GM19035 (cell line): ENCODE measurements around the gene GADD45G.

ENCODE experiments used
- ATAC-seq: cut with Tn5 transposase; IDR thresholded peaks from one replicate; pipeline ENCODE4 v1.9.1; 2021; ENCODE audit not compliant: unreplicated experiment

The GADD45G gene

GRCh38 chr9:89592213-89592815 lies 12.5 kb upstream of the GADD45G start:
- ATAC-seq = no peak

- ATAC-seq = no peak
These were observed 11.7 kb upstream of the GADD45G start for GRCh38 chr9:89592963-89593726.

GRCh38 chr9:89593727-89594427 lies 10.9 kb upstream of the GADD45G start:
- no peak for ATAC-seq

GRCh38 chr9:89594811-89595550 lies 9.8 kb upstream of the GADD45G start:
- no peak for ATAC-seq

- no peak for ATAC-seq
These were observed 9.2 kb upstream of the GADD45G start for GRCh38 chr9:89595646-89596045.

GRCh38 chr9:89596937-89597555 lies 7.8 kb upstream of the GADD45G start:
- no peak for ATAC-seq

GRCh38 chr9:89597711-89598362 lies 7.0 kb upstream of the GADD45G start:
- no peak for ATAC-seq

- no peak for ATAC-seq
These were observed 6.5 kb upstream of the GADD45G start for GRCh38 chr9:89598363-89598713.

GRCh38 chr9:89598926-89599325 lies 5.9 kb upstream of the GADD45G start:
- ATAC-seq = no peak

GRCh38 chr9:89600831-89601230 lies 4.0 kb upstream of the GADD45G start:
- ATAC-seq = no peak

- no peak for ATAC-seq
These were observed 3.5 kb upstream of the GADD45G start for GRCh38 chr9:89601306-89601705.

- no peak for ATAC-seq
These were observed 2.8 kb upstream of the GADD45G start for GRCh38 chr9:89601856-89602562.

GRCh38 chr9:89602978-89603766 lies 1.6 kb upstream of the GADD45G start:
- no peak for ATAC-seq

GRCh38 chr9:89603767-89604665 lies 796 bp upstream of the GADD45G start:
- ATAC-seq = no peak

- ATAC-seq = peak; percentile 18
These were observed 745 bp downstream of the GADD45G start for GRCh38 chr9:89605465-89606048.

- ATAC-seq = peak; percentile 7
These were observed 1.3 kb downstream of the GADD45G start for GRCh38 chr9:89606049-89606623.

- no peak for ATAC-seq
These were observed 2.0 kb downstream of the GADD45G start for GRCh38 chr9:89606624-89607311.
